Activated naive CD8-positive, alpha-beta T cell treated with anti-CD3 and anti-CD28 coated beads, Interleukin-2, amount 50 U/mL, for 24 hours (primary cell): ENCODE results near the gene COBL.

ENCODE experiments used
- ATAC-seq: fragments of 150-1000 bp; cut with Tn5 transposase; one replicate; pipeline ENCODE4 v1.10.0; 2021
- DNase-seq: peaks from one replicate; pipeline ENCODE4 v3.0.0; 2021
- H3K27ac Mint-ChIP-seq: one replicate; pipeline ENCODE4 v1.8.0; 2021; ENCODE audit warnings: mild to moderate bottlenecking, mixed read lengths
- H3K27me3 Mint-ChIP-seq: one replicate; pipeline ENCODE4 v1.8.0; 2021; ENCODE audit warnings: mixed read lengths
- H3K36me3 Mint-ChIP-seq: one replicate; pipeline ENCODE4 v1.8.0; 2021; ENCODE audit warnings: low read depth, mixed read lengths
- H3K4me1 Mint-ChIP-seq: one replicate; pipeline ENCODE4 v1.8.0; 2021; ENCODE audit warnings: mixed read lengths
- H3K4me3 Mint-ChIP-seq: one replicate; pipeline ENCODE4 v1.8.0; 2021; ENCODE audit warnings: mild to moderate bottlenecking, moderate library complexity, mixed read lengths
- H3K9me3 Mint-ChIP-seq: one replicate; pipeline ENCODE4 v1.8.0; 2021; ENCODE audit warnings: mixed read lengths

Gene COBL

GRCh38 chr7:51315393-51316261 lies 982 bp downstream of the COBL start:
- Mint-ChIP-seq H3K4me1 (peaks cover 6% of the 10 kb centered on the region), H3K27ac (no peak overlapping the region), H3K9me3 (no peaks in the 10 kb centered on the region), H3K4me3 (no peak overlapping the region), H3K36me3 (no peaks in the 10 kb centered on the region), H3K27me3 (peaks cover 38% of the 10 kb centered on the region)
- DNase-seq = no peak
- no peak for ATAC-seq

GRCh38 chr7:51314726-51315125 lies 1.9 kb downstream of the COBL start:
- DNase-seq (no peak), ATAC-seq (no peak)
- Mint-ChIP-seq H3K4me3 (no peak overlapping the region), H3K4me1 (peaks cover 6% of the 10 kb centered on the region), H3K9me3 (no peaks in the 10 kb centered on the region), H3K36me3 (no peaks in the 10 kb centered on the region), H3K27me3 (peaks cover 38% of the 10 kb centered on the region), H3K27ac (no peak overlapping the region)

- H3K27ac Mint-ChIP-seq = no peak overlapping the region
- no peaks in the 10 kb centered on the region for H3K9me3 Mint-ChIP-seq
- H3K27me3 Mint-ChIP-seq = peaks cover 37% of the 10 kb centered on the region
- DNase-seq = no peak
- H3K36me3 Mint-ChIP-seq = no peaks in the 10 kb centered on the region
- ATAC-seq = no peak
- peaks cover 6% of the 10 kb centered on the region for H3K4me1 Mint-ChIP-seq
- no peak overlapping the region for H3K4me3 Mint-ChIP-seq
Observed at GRCh38 chr7:51313738-51314425, 2.7 kb downstream of the COBL start.

GRCh38 chr7:51312951-51313737 lies 3.5 kb downstream of the COBL start:
- DNase-seq = no peak
- Mint-ChIP-seq H3K4me1 (peaks cover 6% of the 10 kb centered on the region), H3K27ac (no peak overlapping the region), H3K4me3 (no peak overlapping the region), H3K9me3 (no peaks in the 10 kb centered on the region), H3K27me3 (peaks cover 34% of the 10 kb centered on the region), H3K36me3 (no peaks in the 10 kb centered on the region)
- no peak for ATAC-seq

GRCh38 chr7:51311166-51311565 lies 5.4 kb downstream of the COBL start:
- Mint-ChIP-seq H3K27ac (no peak overlapping the region), H3K36me3 (no peaks in the 10 kb centered on the region), H3K4me1 (peaks cover 2% of the 10 kb centered on the region), H3K4me3 (no peak overlapping the region), H3K27me3 (peaks cover 22% of the 10 kb centered on the region), H3K9me3 (no peaks in the 10 kb centered on the region)
- ATAC-seq (no peak), DNase-seq (no peak)

GRCh38 chr7:51310131-51310583 lies 6.5 kb downstream of the COBL start:
- Mint-ChIP-seq H3K9me3 (no peaks in the 10 kb centered on the region), H3K36me3 (no peaks in the 10 kb centered on the region), H3K27me3 (peaks cover 16% of the 10 kb centered on the region), H3K27ac (no peak overlapping the region), H3K4me3 (no peak overlapping the region), H3K4me1 (no peaks in the 10 kb centered on the region)
- DNase-seq (no peak), ATAC-seq (no peak)

GRCh38 chr7:51309361-51310130 lies 7.1 kb downstream of the COBL start:
- peaks cover 11% of the 10 kb centered on the region for H3K27me3 Mint-ChIP-seq
- no peak overlapping the region for H3K27ac Mint-ChIP-seq
- H3K4me1 Mint-ChIP-seq = no peaks in the 10 kb centered on the region
- no peak for ATAC-seq
- no peaks in the 10 kb centered on the region for H3K36me3 Mint-ChIP-seq
- H3K4me3 Mint-ChIP-seq = no peak overlapping the region
- H3K9me3 Mint-ChIP-seq = no peaks in the 10 kb centered on the region
- DNase-seq = no peak

GRCh38 chr7:51308696-51309095 lies 7.9 kb downstream of the COBL start:
- no peak overlapping the region for H3K4me3 Mint-ChIP-seq
- H3K36me3 Mint-ChIP-seq = no peaks in the 10 kb centered on the region
- no peaks in the 10 kb centered on the region for H3K9me3 Mint-ChIP-seq
- H3K4me1 Mint-ChIP-seq = no peaks in the 10 kb centered on the region
- ATAC-seq (no peak), DNase-seq (no peak)
- H3K27ac Mint-ChIP-seq = no peak overlapping the region
- peaks cover 4% of the 10 kb centered on the region for H3K27me3 Mint-ChIP-seq

GRCh38 chr7:51308265-51308664 lies 8.3 kb downstream of the COBL start:
- no peaks in the 10 kb centered on the region for H3K36me3 Mint-ChIP-seq
- no peak overlapping the region for H3K4me3 Mint-ChIP-seq
- no peaks in the 10 kb centered on the region for H3K4me1 Mint-ChIP-seq
- DNase-seq (no peak), ATAC-seq (no peak)
- no peaks in the 10 kb centered on the region for H3K27me3 Mint-ChIP-seq
- H3K9me3 Mint-ChIP-seq = no peaks in the 10 kb centered on the region
- H3K27ac Mint-ChIP-seq = no peak overlapping the region

- Mint-ChIP-seq H3K4me3 (no peak overlapping the region), H3K4me1 (no peaks in the 10 kb centered on the region), H3K9me3 (no peaks in the 10 kb centered on the region), H3K27me3 (no peaks in the 10 kb centered on the region), H3K27ac (no peak overlapping the region), H3K36me3 (no peaks in the 10 kb centered on the region)
- ATAC-seq (no peak), DNase-seq (no peak)
Observed at GRCh38 chr7:51307651-51308210, 8.9 kb downstream of the COBL start.

GRCh38 chr7:51306761-51307160 lies 9.8 kb downstream of the COBL start:
- ATAC-seq (no peak), DNase-seq (no peak)
- Mint-ChIP-seq H3K27ac (no peak overlapping the region), H3K36me3 (no peaks in the 10 kb centered on the region), H3K9me3 (no peaks in the 10 kb centered on the region), H3K27me3 (no peaks in the 10 kb centered on the region), H3K4me3 (no peak overlapping the region), H3K4me1 (no peaks in the 10 kb centered on the region)

GRCh38 chr7:51304729-51305128 lies 11.9 kb downstream of the COBL start:
- Mint-ChIP-seq H3K9me3 (no peaks in the 10 kb centered on the region), H3K4me3 (no peak overlapping the region), H3K27ac (no peak overlapping the region), H3K27me3 (no peaks in the 10 kb centered on the region), H3K4me1 (no peaks in the 10 kb centered on the region), H3K36me3 (no peaks in the 10 kb centered on the region)
- no peak for ATAC-seq
- no peak for DNase-seq

- Mint-ChIP-seq H3K27me3 (no peaks in the 10 kb centered on the region), H3K36me3 (no peaks in the 10 kb centered on the region), H3K27ac (no peak overlapping the region), H3K4me1 (no peaks in the 10 kb centered on the region), H3K4me3 (no peak overlapping the region), H3K9me3 (no peaks in the 10 kb centered on the region)
- DNase-seq (no peak), ATAC-seq (no peak)
Observed at GRCh38 chr7:51303142-51303525, 13.5 kb downstream of the COBL start.

GRCh38 chr7:51301806-51302205 lies 14.8 kb downstream of the COBL start:
- H3K36me3 Mint-ChIP-seq = no peaks in the 10 kb centered on the region
- no peak overlapping the region for H3K4me3 Mint-ChIP-seq
- ATAC-seq (no peak), DNase-seq (no peak)
- H3K27ac Mint-ChIP-seq = no peak overlapping the region
- no peaks in the 10 kb centered on the region for H3K9me3 Mint-ChIP-seq
- no peaks in the 10 kb centered on the region for H3K4me1 Mint-ChIP-seq
- no peaks in the 10 kb centered on the region for H3K27me3 Mint-ChIP-seq
